Measurements from ENCODE around the gene HAPLN2. TPM values are rescaled to one million over a fixed set of nuclear protein-coding genes. Genes with fewer than 3 reads are reported as not detected.

HAPLN2 gene
- total RNA-seq, 1 donor from 2014 or later = not detected

GRCh38 chr1:156660752-156661112, 41.5 kb downstream of the HAPLN2 start:
- H3K4me3 ChIP-seq (ENCODE audit: low read depth, low read length) = peak overlapping the region; percentile 68
- no peak for DNase-seq (ENCODE audit: low read depth)
- TF ChIP-seq CTCF (conservative IDR thresholded peaks at IDR 0.05; ENCODE audit: low read depth, low read length) = no peak

DNA sequence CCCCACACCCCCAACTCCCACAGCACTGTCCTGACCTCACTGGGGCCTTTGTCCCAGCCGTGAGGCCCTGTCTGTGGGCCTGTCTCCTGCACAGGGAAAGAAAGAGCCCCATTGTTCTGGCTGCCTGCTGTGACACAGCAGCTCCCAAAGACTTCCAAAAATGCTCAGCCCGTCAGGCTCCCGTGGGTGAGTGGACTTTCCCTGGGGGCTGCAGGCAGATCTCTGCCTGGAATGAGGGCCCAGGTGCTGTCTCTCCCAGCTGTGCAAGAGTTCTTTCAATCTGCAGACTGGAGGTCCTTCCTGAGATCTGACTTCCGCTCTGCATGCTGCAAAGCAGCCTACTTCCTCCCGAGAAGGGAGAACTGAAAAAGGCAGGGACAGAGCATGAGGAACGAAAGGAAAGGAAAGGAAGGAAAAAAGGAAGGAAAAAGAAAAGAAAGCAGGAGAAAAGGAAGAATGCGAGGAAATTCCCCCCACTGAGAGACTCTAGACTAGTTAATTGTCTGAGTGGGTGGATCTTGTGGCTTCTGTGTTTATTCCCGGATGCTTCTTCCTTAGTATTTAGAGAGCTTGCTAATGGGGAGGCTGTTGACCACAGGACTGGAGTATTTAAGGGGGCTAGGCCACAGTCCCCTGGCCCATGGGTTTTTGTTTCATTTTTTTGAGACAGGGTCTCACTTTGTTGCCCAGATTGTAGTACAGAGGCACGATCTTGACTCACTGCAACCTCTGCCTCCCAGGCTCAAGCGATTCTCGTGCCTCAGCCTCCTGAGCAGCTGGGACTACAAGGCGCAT, 43.0 kb downstream of the HAPLN2 start:
- H3K4me3 ChIP-seq (ENCODE audit: low read depth, low read length) = no peak overlapping the region
- DNase-seq (ENCODE audit: low read depth) = no peak
- no peak for TF ChIP-seq CTCF (conservative IDR thresholded peaks at IDR 0.05; ENCODE audit: low read depth, low read length)

DNA sequence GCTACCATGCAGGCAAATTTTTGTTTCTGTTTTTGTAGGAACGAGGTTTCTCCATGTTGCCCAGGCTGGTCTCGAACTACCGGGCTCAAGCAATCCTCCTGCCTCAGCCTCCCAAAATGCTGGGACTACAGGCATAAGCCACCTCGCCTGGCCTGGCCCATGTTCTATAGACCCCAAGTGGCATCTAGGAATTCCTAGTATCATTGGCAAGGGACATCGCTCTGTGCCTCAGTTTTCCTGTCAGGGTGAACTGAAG, 43.5 kb downstream of the HAPLN2 start:
- no peak overlapping the region for H3K4me3 ChIP-seq (ENCODE audit: low read depth, low read length)
- no peak for DNase-seq (ENCODE audit: low read depth)
- no peak for TF ChIP-seq CTCF (conservative IDR thresholded peaks at IDR 0.05; ENCODE audit: low read depth, low read length)

- no peak for TF ChIP-seq CTCF (conservative IDR thresholded peaks at IDR 0.05; ENCODE audit: low read depth, low read length)
- no peak overlapping the region for H3K4me3 ChIP-seq (ENCODE audit: low read depth, low read length)
- DNase-seq (ENCODE audit: low read depth) = no peak
These were observed 44.0 kb downstream of the HAPLN2 start for GRCh38 chr1:156663178-156663577.

DNA sequence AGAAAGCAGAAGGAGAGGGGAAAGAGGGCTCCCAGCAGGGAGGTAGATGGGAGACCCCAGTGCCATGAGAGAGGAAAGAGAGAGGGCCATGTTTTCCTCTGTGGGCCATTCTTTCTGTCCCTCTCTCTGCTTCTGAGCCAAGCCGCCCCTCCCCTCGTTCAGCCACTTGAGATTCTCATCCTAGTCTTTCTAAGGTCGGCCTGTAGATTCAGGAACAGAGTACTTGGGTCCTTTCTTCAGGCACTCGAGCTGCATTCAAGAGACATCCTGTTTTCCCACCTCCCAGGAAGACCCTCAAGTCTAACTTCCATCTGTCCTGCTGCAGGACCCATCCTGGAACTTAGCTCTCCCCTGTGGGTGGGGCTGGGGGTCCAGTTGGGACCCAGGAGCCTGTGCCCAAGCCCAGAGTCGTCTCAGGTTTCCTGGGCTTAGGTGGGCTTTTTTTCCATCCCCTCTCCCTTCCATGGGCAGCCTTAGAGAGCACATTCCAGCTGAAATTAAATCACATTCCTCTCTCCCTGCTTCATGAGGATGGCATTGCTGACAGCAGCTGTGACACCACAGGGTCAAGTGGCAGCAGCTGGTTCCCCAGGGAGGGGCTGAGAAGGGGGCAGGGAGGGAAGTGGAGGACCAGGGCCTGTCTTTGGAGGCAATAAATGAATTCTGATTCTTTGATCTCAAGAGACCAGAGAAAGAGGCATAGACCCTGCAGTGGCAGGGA, 45.0 kb downstream of the HAPLN2 start:
- no peak for TF ChIP-seq CTCF (conservative IDR thresholded peaks at IDR 0.05; ENCODE audit: low read depth, low read length)
- no peak for DNase-seq (ENCODE audit: low read depth)
- no peak overlapping the region for H3K4me3 ChIP-seq (ENCODE audit: low read depth, low read length)

- no peak overlapping the region for H3K4me3 ChIP-seq (ENCODE audit: low read depth, low read length)
- no peak for TF ChIP-seq CTCF (conservative IDR thresholded peaks at IDR 0.05; ENCODE audit: low read depth, low read length)
- DNase-seq (ENCODE audit: low read depth) = no peak
These were observed 45.7 kb downstream of the HAPLN2 start for GRCh38 chr1:156664767-156665411.
